Body of pancreas (tissue), 4 donors: Measurements from ENCODE around the gene SCAP. TPM values are rescaled to one million over a fixed set of nuclear protein-coding genes. Genes with fewer than 3 reads are reported as not detected.
"Not testable (repeated sequence)": the region's sequence is repeated elsewhere in the genome, so short reads cannot be mapped to it uniquely, and the experiment has no call there.

Experiments
- ATAC-seq: fragments of 150-250 bp; one replicate; pipeline ENCODE4 v1.9.1; 2016
- DNase-seq, 4 donors: peaks; one replicate each; pipeline ENCODE4 v3.0.0-alpha.2; 2019
- H3K27ac ChIP-seq, 4 donors: fragments of 200-600 bp; sonication (generic); 1 replicate in 3 of 4; 2 replicates in 1 of 4; pipeline versions ENCODE4 v1.5.1 to v1.6.1; 2016 to 2019; ENCODE audit warnings: mild to moderate bottlenecking in 1 of 4, mixed read lengths in 1 of 4, moderate library complexity in 1 of 4
- H3K27me3 ChIP-seq, 2 donors: fragments of 200-600 bp; sonication (generic); one replicate each; pipeline ENCODE4 v1.6.0; 2016; ENCODE audit warnings: mild to moderate bottlenecking in 1 of 2
- H3K36me3 ChIP-seq, 2 donors: fragments of 200-600 bp; sonication (generic); replicated peaks in 1 of 2; 2 replicates each; pipeline ENCODE4 v1.5.1; 2016; ENCODE audit warnings: low read depth in 2 of 2; ENCODE audit not compliant: insufficient read depth in 1 of 2
- H3K4me1 ChIP-seq: fragments of 200-600 bp; sonication (generic); one replicate; pipeline ENCODE4 v1.6.0; 2016
- H3K4me3 ChIP-seq, 2 donors: fragments of 200-600 bp; sonication (generic); 1 replicate in 1 of 2; 2 replicates in 1 of 2; pipeline ENCODE4 v1.5.1; 2016 to 2019
- H3K9me3 ChIP-seq, 3 donors: fragments of 200-600 bp; sonication (generic); 1 replicate in 2 of 3; 2 replicates in 1 of 3; pipeline ENCODE4 v1.5.1; 2016
- CTCF ChIP-seq, 7 experiments: fragments of 450-650 bp in 4 of 7; fragments of 200-600 bp in 3 of 7; sonication (generic) in 3 of 7; IDR thresholded peaks; one replicate each; pipeline ENCODE4 v1.5.1; 2016 to 2019; ENCODE audit warnings: antibody characterized with exemption in 7 of 7
- POLR2A ChIP-seq, 3 donors: fragments of 450-650 bp; IDR thresholded peaks; one replicate each; pipeline ENCODE4 v1.6.1; 2016; ENCODE audit warnings: antibody characterized with exemption in 3 of 3, mild to moderate bottlenecking in 2 of 3
- WGBS, 2 donors: methylation state at CpG; one replicate each; pipeline ENCODE4 v1.1.5; 2017; 5-methylcytosine and 5-hydroxymethylcytosine counted together
- intact Hi-C: fragments of 100-400 bp; cut with DNase I; formaldehyde crosslinking; loops from one replicate; pipeline ENCODE4 v1.15.1; 2023
- total RNA-seq, 2 donors: library from RNA; depleted of rRNA; stranded (reverse); fragments of >200 nt; gene quantifications; one replicate each; pipeline ENCODE4 v1.1.0, GENCODE V29; 2016

Gene SCAP
- total RNA-seq, 2 donors from 2014 or later: 56.6 to 122 TPM

GRCh38 chr3:47476644-47477199, 981 bp upstream of the SCAP start:
- peak overlapping the region in 1 of 4 donors; percentile 69 for H3K27ac ChIP-seq
- H3K4me1 ChIP-seq: peaks cover 31% of the 10 kb centered on the region
- WGBS, 2 donors: 81% methylated on average over 7 to 11 of the region's 11 CpGs
- no peaks in the 10 kb centered on the region for H3K9me3 ChIP-seq
- TF ChIP-seq CTCF (IDR thresholded peaks at IDR 0.05): no peak
- no peak for TF ChIP-seq POLR2A (IDR thresholded peaks at IDR 0.05)
- no peaks in the 10 kb centered on the region for H3K36me3 ChIP-seq
- no peak overlapping the region for H3K4me3 ChIP-seq
- intact Hi-C loops: loop anchor here (5.0 kb wide), 1 partner anchor 54 kb away; no protein-coding TSS in a partner anchor
- ATAC-seq (no peak), DNase-seq (peak in 1 of 4 donors; percentile 20)
- H3K27me3 ChIP-seq: no peaks in the 10 kb centered on the region

- Histone ChIP-seq H3K4me3 (peak overlapping the region; percentile 87), H3K27me3 (no peaks in the 10 kb centered on the region), H3K36me3 (no peaks in the 10 kb centered on the region), H3K27ac (peak overlapping the region; percentile 69 to 88 (median 80)), H3K9me3 (no peaks in the 10 kb centered on the region), H3K4me1 (peaks cover 31% of the 10 kb centered on the region)
- ATAC-seq: no peak
- intact Hi-C loops: loop anchor here (5.0 kb wide), 1 partner anchor 54 kb away; no protein-coding TSS in a partner anchor
- WGBS, 2 donors: 43 to 60% methylated on average over 5 of the region's 5 CpGs
- TF ChIP-seq CTCF (IDR thresholded peaks at IDR 0.05) (no peak), POLR2A (IDR thresholded peaks at IDR 0.05) (no peak)
- DNase-seq: no peak
Observed at GRCh38 chr3:47476330-47476626, 537 bp upstream of the SCAP start.

- peak overlapping the region; percentile 69 to 88 (median 80) for H3K27ac ChIP-seq
- WGBS, 2 donors: 0 to 1% methylated on average over 14 to 24 of the region's 24 CpGs
- H3K27me3 ChIP-seq: no peaks in the 10 kb centered on the region
- H3K9me3 ChIP-seq: no peaks in the 10 kb centered on the region
- H3K4me1 ChIP-seq: peaks cover 31% of the 10 kb centered on the region
- no peaks in the 10 kb centered on the region for H3K36me3 ChIP-seq
- intact Hi-C loops: loop anchor here (5.0 kb wide), 1 partner anchor 53 kb away; no protein-coding TSS in a partner anchor
- ATAC-seq (no peak), DNase-seq (peak in 3 of 4 donors; percentile 13 to 29 (median 22))
- H3K4me3 ChIP-seq: peak overlapping the region; percentile 87
- no peak for TF ChIP-seq POLR2A (IDR thresholded peaks at IDR 0.05)
- no peak for TF ChIP-seq CTCF (IDR thresholded peaks at IDR 0.05)
Observed at GRCh38 chr3:47475029-47475569, 642 bp downstream of the SCAP start.

- Histone ChIP-seq H3K9me3 (no peaks in the 10 kb centered on the region), H3K27me3 (no peaks in the 10 kb centered on the region), H3K36me3 (no peaks in the 10 kb centered on the region), H3K27ac (peak overlapping the region in 1 of 4 donors; percentile 9), H3K4me1 (peaks cover 31% of the 10 kb centered on the region), H3K4me3 (no peak overlapping the region)
- ATAC-seq: no peak
- no peak for DNase-seq
- WGBS, 2 donors: 7 to 20% methylated on average over 2 to 3 of the region's 3 CpGs
- intact Hi-C loops: loop anchor here (5.0 kb wide), 1 partner anchor 36 kb away; no protein-coding TSS in a partner anchor
- no peak for TF ChIP-seq POLR2A (IDR thresholded peaks at IDR 0.05)
- TF ChIP-seq CTCF (IDR thresholded peaks at IDR 0.05): no peak
Observed at GRCh38 chr3:47473391-47473790, 2.4 kb downstream of the SCAP start.

GRCh38 chr3:47469616-47470015, 6.1 kb downstream of the SCAP start:
- Histone ChIP-seq H3K27me3 (no peaks in the 10 kb centered on the region), H3K27ac (no peak overlapping the region), H3K36me3 (no peaks in the 10 kb centered on the region), H3K9me3 (no peaks in the 10 kb centered on the region), H3K4me3 (no peak overlapping the region), H3K4me1 (peaks cover 15% of the 10 kb centered on the region)
- intact Hi-C loops: loop anchor here (5.0 kb wide), 1 partner anchor 32 kb away; no protein-coding TSS in a partner anchor
- DNase-seq (no peak), ATAC-seq (no peak)
- TF ChIP-seq CTCF (IDR thresholded peaks at IDR 0.05): no peak
- no peak for TF ChIP-seq POLR2A (IDR thresholded peaks at IDR 0.05)
- 86 to 96% methylated on average over 3 of the region's 3 CpGs for WGBS, 2 donors

GRCh38 chr3:47468315-47468714, 7.4 kb downstream of the SCAP start:
- H3K27ac ChIP-seq, H3K36me3 ChIP-seq, intact Hi-C loops, H3K27me3 ChIP-seq, DNase-seq, H3K4me3 ChIP-seq, H3K4me1 ChIP-seq, ATAC-seq, H3K9me3 ChIP-seq: not testable (repeated sequence)
- WGBS, 2 donors: 80 to 100% methylated on average over 1 of the region's 1 CpG
